ENCODE data around the gene COL5A1. TPM values are rescaled to one million over a fixed set of nuclear protein-coding genes. Genes with fewer than 3 reads are reported as not detected.
A peak's percentile ranks its signal among the peaks of the same experiment; 100 is the strongest.

COL5A1 gene
- total RNA-seq, 4 donors from 2014 or later = 8.4 to 14.7 (median 11.3) TPM

GRCh38 chr9:134891713-134892112, 250.1 kb downstream of the COL5A1 start:
- no peak overlapping the region for H3K4me3 ChIP-seq (ENCODE audit: low read depth, poor library complexity, severe bottlenecking)
- WGBS, 2 donors = 82 to 93% methylated on average over 5 of the region's 5 CpGs
- intact Hi-C loops (cut with DNase I; ENCODE audit: low total_unique reads) = no loop called here
- no peak for TF ChIP-seq POLR2A (IDR thresholded peaks at IDR 0.05)
- no peak for TF ChIP-seq CTCF (IDR thresholded peaks at IDR 0.05)
- DNase-seq (ENCODE audit: low spot score in 2 of 2) = peak in 1 of 2 donors; percentile 53

- H3K4me3 ChIP-seq (ENCODE audit: low read depth, poor library complexity, severe bottlenecking) = no peak overlapping the region
- no peak for TF ChIP-seq POLR2A (IDR thresholded peaks at IDR 0.05)
- no peak for TF ChIP-seq CTCF (IDR thresholded peaks at IDR 0.05)
- peak in 1 of 2 donors; percentile 72 for DNase-seq (ENCODE audit: low spot score in 2 of 2)
- 90 to 95% methylated on average over 3 to 6 of the region's 6 CpGs for whole genome bisulfite sequencing, 2 donors
- intact Hi-C loops (cut with DNase I; ENCODE audit: low total_unique reads) = no loop called here
Observed at GRCh38 chr9:134892221-134892620, 250.6 kb downstream of the COL5A1 start.

GRCh38 chr9:134892820-134893420, 251.3 kb downstream of the COL5A1 start:
- no peak overlapping the region for H3K4me3 ChIP-seq (ENCODE audit: low read depth, poor library complexity, severe bottlenecking)
- peak in 1 of 2 donors; percentile 34 for DNase-seq (ENCODE audit: low spot score in 2 of 2)
- intact Hi-C loops (cut with DNase I; ENCODE audit: low total_unique reads) = no loop called here
- no peak for TF ChIP-seq POLR2A (IDR thresholded peaks at IDR 0.05)
- TF ChIP-seq CTCF (IDR thresholded peaks at IDR 0.05) = no peak
- WGBS, 2 donors = 87 to 92% methylated on average over 7 of the region's 7 CpGs

Small RNA genes lying within 50 kb of the gene (microRNA-seq; reads per million reads assigned to microRNA genes)
- gene MIR3689A (ENCODE audit: borderline number of aligned reads in 1 of 2, borderline replicate concordance in 2 of 2) (0 reads per million in 2 donors), gene MIR3689B (ENCODE audit: borderline number of aligned reads in 1 of 2, borderline replicate concordance in 2 of 2) (0 reads per million in 2 donors), gene MIR3689C (ENCODE audit: borderline number of aligned reads in 1 of 2, borderline replicate concordance in 2 of 2) (0 reads per million in 2 donors), gene MIR3689D1 (ENCODE audit: borderline number of aligned reads in 1 of 2, borderline replicate concordance in 2 of 2) (0 reads per million in 2 donors), gene MIR3689D2 (ENCODE audit: borderline number of aligned reads in 1 of 2, borderline replicate concordance in 2 of 2) (0 reads per million in 2 donors), gene MIR3689E (ENCODE audit: borderline number of aligned reads in 1 of 2, borderline replicate concordance in 2 of 2) (0 reads per million in 2 donors), gene MIR3689F (ENCODE audit: borderline number of aligned reads in 1 of 2, borderline replicate concordance in 2 of 2) (0 reads per million in 2 donors)

Other genes with a start within 250 kb of the COL5A1 start
- under 1 TPM in 1 of 4 donors, not detected in 3; 0.29 TPM for gene FCN2, start 239.0 kb downstream of the COL5A1 start, total RNA-seq